ENCODE measurements around the gene CRYBB2. TPM values are rescaled to one million over a fixed set of nuclear protein-coding genes. Genes with fewer than 3 reads are reported as not detected.
"Not testable (repeated sequence)": the region's sequence is repeated elsewhere in the genome, so short reads cannot be mapped to it uniquely, and the experiment has no call there.

CRYBB2 gene
- total and polyA plus RNA-seq, 4 donors: 0.08 to 0.10 TPM; not detected in 2

GRCh38 chr22:25255169-25255568 lies 35.7 kb downstream of the CRYBB2 start:
- not testable (repeated sequence) for H3K36me3 ChIP-seq (ENCODE audit: control insufficient read depth in 4 of 4, insufficient read depth in 3 of 4, low read depth in 1 of 4, low read length in 3 of 4); H3K4me1 ChIP-seq (ENCODE audit: control insufficient read depth in 4 of 4, insufficient read depth in 4 of 4, low read length in 3 of 4); H3K4me3 ChIP-seq (ENCODE audit: low read depth in 1 of 3, low read length in 3 of 3); H3K9me3 ChIP-seq (ENCODE audit: control insufficient read depth in 4 of 4, low read length in 3 of 4); H3K9ac ChIP-seq (ENCODE audit: low read depth in 1 of 2, low read length in 2 of 2); H3K27me3 ChIP-seq (ENCODE audit: control insufficient read depth in 4 of 4, insufficient read depth in 4 of 4, low read length in 3 of 4); DNase-seq (ENCODE audit: low spot score); H3K27ac ChIP-seq (ENCODE audit: low read depth in 1 of 2, low read length in 2 of 2)
- WGBS: 71% methylated on average over 1 of the region's 1 CpG

DNA sequence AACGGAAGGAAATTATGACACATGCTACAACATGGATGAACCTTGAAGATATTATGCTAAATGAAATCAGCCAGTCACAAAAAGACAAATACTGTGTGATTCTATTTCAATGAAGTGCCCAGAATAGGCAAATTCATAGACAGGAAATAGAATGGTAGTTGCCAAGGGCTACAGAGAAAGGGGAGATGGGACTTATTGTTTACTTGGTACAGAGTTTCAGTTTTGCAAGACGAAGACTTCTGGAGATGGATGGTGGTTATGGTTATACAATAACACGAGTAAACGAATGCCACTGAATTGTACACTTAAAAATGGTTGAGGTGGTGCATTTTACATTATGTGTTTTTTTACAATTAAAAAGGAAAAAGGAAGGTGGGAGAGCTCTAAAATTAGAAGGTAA lies 48.1 kb downstream of the CRYBB2 start:
- not testable (repeated sequence) for H3K27ac ChIP-seq (ENCODE audit: low read depth in 1 of 2, low read length in 2 of 2); H3K36me3 ChIP-seq (ENCODE audit: control insufficient read depth in 4 of 4, insufficient read depth in 3 of 4, low read depth in 1 of 4, low read length in 3 of 4); H3K9ac ChIP-seq (ENCODE audit: low read depth in 1 of 2, low read length in 2 of 2); DNase-seq (ENCODE audit: low spot score); H3K4me1 ChIP-seq (ENCODE audit: control insufficient read depth in 4 of 4, insufficient read depth in 4 of 4, low read length in 3 of 4); H3K27me3 ChIP-seq (ENCODE audit: control insufficient read depth in 4 of 4, insufficient read depth in 4 of 4, low read length in 3 of 4); H3K4me3 ChIP-seq (ENCODE audit: low read depth in 1 of 3, low read length in 3 of 3)
- peaks cover 5 to 11% (median 6%) of the 10 kb centered on the region in 4 donors for H3K9me3 ChIP-seq (ENCODE audit: control insufficient read depth in 4 of 4, low read length in 3 of 4)
- 79% methylated on average over 4 of the region's 4 CpGs for WGBS

- H3K4me3 ChIP-seq (ENCODE audit: low read depth in 1 of 3, low read length in 3 of 3); DNase-seq (ENCODE audit: low spot score); H3K36me3 ChIP-seq (ENCODE audit: control insufficient read depth in 4 of 4, insufficient read depth in 3 of 4, low read depth in 1 of 4, low read length in 3 of 4); H3K27me3 ChIP-seq (ENCODE audit: control insufficient read depth in 4 of 4, insufficient read depth in 4 of 4, low read length in 3 of 4); H3K9ac ChIP-seq (ENCODE audit: low read depth in 1 of 2, low read length in 2 of 2); H3K27ac ChIP-seq (ENCODE audit: low read depth in 1 of 2, low read length in 2 of 2); H3K4me1 ChIP-seq (ENCODE audit: control insufficient read depth in 4 of 4, insufficient read depth in 4 of 4, low read length in 3 of 4): not testable (repeated sequence)
- peaks cover 5 to 11% (median 6%) of the 10 kb centered on the region in 4 donors for H3K9me3 ChIP-seq (ENCODE audit: control insufficient read depth in 4 of 4, low read length in 3 of 4)
- WGBS: 67% methylated on average over 1 of the region's 1 CpG
Measured at GRCh38 chr22:25268902-25269301, 49.5 kb downstream of the CRYBB2 start.

GRCh38 chr22:25270061-25270460 lies 50.6 kb downstream of the CRYBB2 start:
- not testable (repeated sequence) for H3K4me3 ChIP-seq (ENCODE audit: low read depth in 1 of 3, low read length in 3 of 3); H3K27ac ChIP-seq (ENCODE audit: low read depth in 1 of 2, low read length in 2 of 2); H3K9ac ChIP-seq (ENCODE audit: low read depth in 1 of 2, low read length in 2 of 2); H3K4me1 ChIP-seq (ENCODE audit: control insufficient read depth in 4 of 4, insufficient read depth in 4 of 4, low read length in 3 of 4); H3K36me3 ChIP-seq (ENCODE audit: control insufficient read depth in 4 of 4, insufficient read depth in 3 of 4, low read depth in 1 of 4, low read length in 3 of 4); H3K27me3 ChIP-seq (ENCODE audit: control insufficient read depth in 4 of 4, insufficient read depth in 4 of 4, low read length in 3 of 4); DNase-seq (ENCODE audit: low spot score)
- WGBS: 43% methylated on average over 2 of the region's 2 CpGs
- peaks cover 5 to 11% (median 6%) of the 10 kb centered on the region in 4 donors for H3K9me3 ChIP-seq (ENCODE audit: control insufficient read depth in 4 of 4, low read length in 3 of 4)

- not testable (repeated sequence) for H3K27me3 ChIP-seq (ENCODE audit: control insufficient read depth in 4 of 4, insufficient read depth in 4 of 4, low read length in 3 of 4); H3K9me3 ChIP-seq (ENCODE audit: control insufficient read depth in 4 of 4, low read length in 3 of 4); DNase-seq (ENCODE audit: low spot score); H3K9ac ChIP-seq (ENCODE audit: low read depth in 1 of 2, low read length in 2 of 2); H3K4me1 ChIP-seq (ENCODE audit: control insufficient read depth in 4 of 4, insufficient read depth in 4 of 4, low read length in 3 of 4); H3K4me3 ChIP-seq (ENCODE audit: low read depth in 1 of 3, low read length in 3 of 3); H3K27ac ChIP-seq (ENCODE audit: low read depth in 1 of 2, low read length in 2 of 2); H3K36me3 ChIP-seq (ENCODE audit: control insufficient read depth in 4 of 4, insufficient read depth in 3 of 4, low read depth in 1 of 4, low read length in 3 of 4)
- 73% methylated on average over 4 of the region's 4 CpGs for WGBS
Measured at GRCh38 chr22:25273231-25273630, 53.8 kb downstream of the CRYBB2 start.

DNA sequence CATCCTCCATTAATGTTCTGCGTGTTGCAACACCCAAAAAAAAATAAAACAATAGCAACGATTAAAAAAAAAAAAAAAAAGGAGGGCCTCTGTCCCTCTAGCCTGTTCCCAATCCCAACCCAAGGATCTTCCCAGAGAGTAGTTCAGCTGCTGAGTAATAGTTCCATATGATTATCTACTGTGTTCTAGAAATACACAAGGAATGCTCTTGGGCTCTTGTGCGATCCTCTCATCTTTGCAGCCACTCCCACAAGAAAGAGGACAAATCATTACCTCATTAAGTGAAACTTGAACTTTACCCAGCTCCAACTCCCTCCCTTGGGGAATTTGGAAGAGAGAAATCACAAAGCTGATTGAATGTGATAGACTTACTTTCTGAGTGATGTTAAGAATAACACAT lies 54.5 kb downstream of the CRYBB2 start:
- not testable (repeated sequence) for H3K27ac ChIP-seq (ENCODE audit: low read depth in 1 of 2, low read length in 2 of 2); H3K36me3 ChIP-seq (ENCODE audit: control insufficient read depth in 4 of 4, insufficient read depth in 3 of 4, low read depth in 1 of 4, low read length in 3 of 4); H3K4me3 ChIP-seq (ENCODE audit: low read depth in 1 of 3, low read length in 3 of 3); H3K9me3 ChIP-seq (ENCODE audit: control insufficient read depth in 4 of 4, low read length in 3 of 4); H3K4me1 ChIP-seq (ENCODE audit: control insufficient read depth in 4 of 4, insufficient read depth in 4 of 4, low read length in 3 of 4); H3K27me3 ChIP-seq (ENCODE audit: control insufficient read depth in 4 of 4, insufficient read depth in 4 of 4, low read length in 3 of 4); H3K9ac ChIP-seq (ENCODE audit: low read depth in 1 of 2, low read length in 2 of 2); DNase-seq (ENCODE audit: low spot score)
- 87% methylated on average over 3 of the region's 3 CpGs for WGBS

DNA sequence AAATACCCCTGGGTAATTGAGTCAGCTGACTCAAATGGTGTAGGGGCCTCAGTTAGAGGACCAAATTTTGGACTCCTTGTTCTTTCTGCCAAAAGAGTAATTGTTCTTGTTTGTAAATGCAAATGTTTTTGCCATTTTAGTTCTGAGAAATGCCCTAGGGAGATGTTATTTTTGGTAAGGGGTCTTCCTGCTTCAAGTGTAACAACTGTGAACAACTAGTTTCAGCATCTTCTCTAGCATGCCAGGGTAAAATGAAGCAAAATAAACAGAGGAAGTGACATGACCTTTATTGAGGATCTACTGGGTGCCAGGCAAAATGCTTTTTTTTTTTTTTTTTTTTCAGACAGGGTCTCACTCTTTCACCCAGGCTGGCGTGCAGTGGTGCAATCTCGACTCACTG lies 60.7 kb downstream of the CRYBB2 start:
- not testable (repeated sequence) for H3K9ac ChIP-seq (ENCODE audit: low read depth in 1 of 2, low read length in 2 of 2); DNase-seq (ENCODE audit: low spot score); H3K27ac ChIP-seq (ENCODE audit: low read depth in 1 of 2, low read length in 2 of 2); H3K4me1 ChIP-seq (ENCODE audit: control insufficient read depth in 4 of 4, insufficient read depth in 4 of 4, low read length in 3 of 4); H3K36me3 ChIP-seq (ENCODE audit: control insufficient read depth in 4 of 4, insufficient read depth in 3 of 4, low read depth in 1 of 4, low read length in 3 of 4); H3K4me3 ChIP-seq (ENCODE audit: low read depth in 1 of 3, low read length in 3 of 3); H3K9me3 ChIP-seq (ENCODE audit: control insufficient read depth in 4 of 4, low read length in 3 of 4)
- WGBS: 66% methylated on average over 2 of the region's 2 CpGs
- peaks cover 0 to 20% (median 8%) of the 10 kb centered on the region in 4 donors for H3K27me3 ChIP-seq (ENCODE audit: control insufficient read depth in 4 of 4, insufficient read depth in 4 of 4, low read length in 3 of 4)

Data from liver (tissue), 9 donors.